Chondrocyte (in vitro differentiated cells): ENCODE results near the gene TM7SF2. TPM values are rescaled to one million over a fixed set of nuclear protein-coding genes. Genes with fewer than 3 reads are reported as not detected.

Experiments
- DNase-seq: peaks from one replicate; pipeline ENCODE4 v3.0.0; 2021; ENCODE audit warnings: mixed read lengths, low spot score
- H3K27ac Mint-ChIP-seq: one replicate; pipeline ENCODE4 v1.8.0; 2021; ENCODE audit warnings: mild to moderate bottlenecking, moderate library complexity, mixed read lengths; ENCODE audit not compliant: unreplicated experiment
- H3K27me3 Mint-ChIP-seq: 2 replicates; pipeline ENCODE4 v1.8.0; 2021; ENCODE audit warnings: low read depth, mixed read lengths
- H3K36me3 Mint-ChIP-seq: 2 replicates; pipeline ENCODE4 v1.8.0; 2021; ENCODE audit warnings: low read depth, mixed read lengths
- H3K4me1 Mint-ChIP-seq: 2 replicates; pipeline ENCODE4 v1.8.0; 2021; ENCODE audit warnings: low read depth, mild to moderate bottlenecking, mixed read lengths
- H3K4me3 Mint-ChIP-seq: one replicate; pipeline ENCODE4 v1.8.0; 2021; ENCODE audit warnings: mild to moderate bottlenecking, moderate library complexity, mixed read lengths; ENCODE audit not compliant: unreplicated experiment
- H3K9me3 Mint-ChIP-seq: 2 replicates; pipeline ENCODE4 v1.8.0; 2021; ENCODE audit warnings: low read depth, mixed read lengths
- long read RNA-seq: library from polyadenylated mRNA; stranded (forward); transcript quantifications from one replicate; pipeline ENCODE4 v2.0.0, GENCODE V29; 2021
- total RNA-seq: library from RNA; stranded (reverse); gene quantifications from 3 replicates; pipeline ENCODE4 v1.2.1, GENCODE V29; 2021
- TF ChIP-seq, protein P1 (sequence below): fragments of 200-600 bp; sonication (generic); IDR thresholded peaks from 2 replicates; pipeline ENCODE4 v1.5.0; 2021; ENCODE audit warnings: antibody characterized with exemption, mild to moderate bottlenecking, moderate library complexity

Gene TM7SF2
- 10.3 to 14.4 TPM (median 10.7 TPM) in 3 replicates for total RNA-seq
- long read RNA-seq, transcript TM7SF2-201 (10 exons, 1,722 nt): major isoform, 16 of 31 reads
- long read RNA-seq, partial matches to known transcripts: 2 of 31 reads
- long read RNA-seq, other reads (novel, unspliced or antisense): 10 of 31 reads

- H3K27me3 Mint-ChIP-seq: no peaks in the 10 kb centered on the region
- DNase-seq: no peak
- H3K4me3 Mint-ChIP-seq: peak within 1 kb of the TSS; percentile 86
- peaks cover 1% of the 10 kb centered on the region for H3K36me3 Mint-ChIP-seq
- no peaks in the 10 kb centered on the region for H3K9me3 Mint-ChIP-seq
- H3K27ac Mint-ChIP-seq: peak within 1 kb of the TSS; percentile 71
- TF ChIP-seq, protein P1, sequence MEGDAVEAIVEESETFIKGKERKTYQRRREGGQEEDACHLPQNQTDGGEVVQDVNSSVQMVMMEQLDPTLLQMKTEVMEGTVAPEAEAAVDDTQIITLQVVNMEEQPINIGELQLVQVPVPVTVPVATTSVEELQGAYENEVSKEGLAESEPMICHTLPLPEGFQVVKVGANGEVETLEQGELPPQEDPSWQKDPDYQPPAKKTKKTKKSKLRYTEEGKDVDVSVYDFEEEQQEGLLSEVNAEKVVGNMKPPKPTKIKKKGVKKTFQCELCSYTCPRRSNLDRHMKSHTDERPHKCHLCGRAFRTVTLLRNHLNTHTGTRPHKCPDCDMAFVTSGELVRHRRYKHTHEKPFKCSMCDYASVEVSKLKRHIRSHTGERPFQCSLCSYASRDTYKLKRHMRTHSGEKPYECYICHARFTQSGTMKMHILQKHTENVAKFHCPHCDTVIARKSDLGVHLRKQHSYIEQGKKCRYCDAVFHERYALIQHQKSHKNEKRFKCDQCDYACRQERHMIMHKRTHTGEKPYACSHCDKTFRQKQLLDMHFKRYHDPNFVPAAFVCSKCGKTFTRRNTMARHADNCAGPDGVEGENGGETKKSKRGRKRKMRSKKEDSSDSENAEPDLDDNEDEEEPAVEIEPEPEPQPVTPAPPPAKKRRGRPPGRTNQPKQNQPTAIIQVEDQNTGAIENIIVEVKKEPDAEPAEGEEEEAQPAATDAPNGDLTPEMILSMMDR: no peak
- H3K4me1 Mint-ChIP-seq: peaks cover 34% of the 10 kb centered on the region
Observed at GRCh38 chr11:65111744-65112545, at the start of gene TM7SF2. TM7SF2 (plus strand) TSS chr11:65111872; CDS start chr11:65112016, 144 bp downstream.

DNA sequence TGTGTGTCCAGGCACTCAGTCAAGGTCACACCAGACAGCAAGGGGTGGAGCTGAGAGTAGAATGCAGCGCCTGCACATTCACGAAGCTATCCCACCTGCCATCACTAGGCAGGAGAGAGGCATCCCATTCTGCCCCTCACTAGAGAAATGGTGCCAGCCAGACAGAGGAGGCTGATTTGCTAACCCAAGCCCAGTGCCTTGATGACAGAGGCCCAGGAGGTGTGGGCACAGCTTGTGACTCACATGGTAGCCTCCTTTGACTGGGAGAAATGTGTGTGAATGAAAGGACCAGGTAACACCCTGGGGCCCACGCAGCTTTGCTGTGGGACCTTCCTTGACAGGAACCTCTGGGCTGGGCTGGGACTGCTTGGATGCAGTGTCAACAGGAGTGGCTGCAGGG is 48.1 kb upstream of the TM7SF2 start:
- no peaks in the 10 kb centered on the region for H3K4me1 Mint-ChIP-seq
- TF ChIP-seq, protein P1: no peak
- H3K27ac Mint-ChIP-seq: no peak overlapping the region
- H3K27me3 Mint-ChIP-seq: no peaks in the 10 kb centered on the region
- no peak overlapping the region for H3K4me3 Mint-ChIP-seq
- no peaks in the 10 kb centered on the region for H3K36me3 Mint-ChIP-seq
- H3K9me3 Mint-ChIP-seq: no peaks in the 10 kb centered on the region
- no peak for DNase-seq

GRCh38 chr11:65064847-65065240 is 46.8 kb upstream of the TM7SF2 start:
- no peaks in the 10 kb centered on the region for H3K27me3 Mint-ChIP-seq
- no peaks in the 10 kb centered on the region for H3K36me3 Mint-ChIP-seq
- H3K9me3 Mint-ChIP-seq: no peaks in the 10 kb centered on the region
- no peaks in the 10 kb centered on the region for H3K4me1 Mint-ChIP-seq
- H3K27ac Mint-ChIP-seq: no peak overlapping the region
- no peak overlapping the region for H3K4me3 Mint-ChIP-seq
- TF ChIP-seq, protein P1: no peak
- DNase-seq: no peak

DNA sequence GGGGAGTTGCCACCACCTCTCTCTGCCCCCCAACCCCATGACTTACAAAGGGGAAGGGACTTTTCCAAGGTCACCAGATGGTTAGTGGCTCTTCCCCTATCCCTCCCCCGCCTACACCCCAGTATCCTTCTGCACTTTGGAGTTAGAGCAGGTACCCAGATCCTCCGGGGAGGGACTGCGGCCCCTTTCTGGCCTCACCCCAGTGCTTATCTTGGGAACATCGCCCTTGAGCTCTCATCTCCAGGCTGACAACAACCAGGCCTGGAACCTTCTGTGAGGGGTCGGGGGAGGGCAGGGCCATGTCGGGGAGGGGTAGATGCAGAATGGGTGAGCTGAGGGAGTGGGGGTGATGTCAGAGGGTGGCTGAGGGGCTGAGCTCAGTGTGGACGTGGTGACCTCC is 45.8 kb upstream of the TM7SF2 start:
- H3K36me3 Mint-ChIP-seq: no peaks in the 10 kb centered on the region
- no peak for DNase-seq
- H3K4me3 Mint-ChIP-seq: no peak overlapping the region
- TF ChIP-seq, protein P1: no peak
- no peak overlapping the region for H3K27ac Mint-ChIP-seq
- no peaks in the 10 kb centered on the region for H3K9me3 Mint-ChIP-seq
- no peaks in the 10 kb centered on the region for H3K4me1 Mint-ChIP-seq
- H3K27me3 Mint-ChIP-seq: no peaks in the 10 kb centered on the region

DNA sequence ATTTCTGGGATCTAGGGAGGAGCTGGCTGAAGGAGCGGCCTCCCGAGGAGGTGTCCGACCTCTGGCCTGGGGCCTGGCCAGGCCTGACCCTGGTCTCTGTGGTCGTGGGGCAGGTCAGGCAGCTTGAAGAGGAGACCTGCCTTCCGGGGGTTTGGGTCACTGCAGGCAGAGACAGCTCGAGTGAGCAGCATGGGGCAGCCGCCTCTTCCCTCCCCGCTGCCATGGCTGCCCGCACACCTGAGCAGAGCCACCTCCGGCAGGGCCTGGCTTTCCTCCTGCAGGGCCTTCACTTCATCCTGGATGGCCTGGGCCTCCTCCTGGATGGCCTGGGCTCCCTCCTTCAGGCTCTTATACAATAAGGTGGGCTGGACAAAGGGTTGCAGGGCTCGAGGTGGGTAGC is 45.4 kb upstream of the TM7SF2 start:
- Mint-ChIP-seq H3K27ac (no peak overlapping the region), H3K27me3 (no peaks in the 10 kb centered on the region), H3K9me3 (no peaks in the 10 kb centered on the region), H3K4me3 (no peak overlapping the region), H3K36me3 (no peaks in the 10 kb centered on the region), H3K4me1 (no peaks in the 10 kb centered on the region)
- no peak for DNase-seq
- TF ChIP-seq, protein P1: no peak
